GM23338 (cell line): ENCODE results near the gene ZXDC.

Experiments used
- CTCF ChIP-seq, 2 experiments: fragments of 200-600 bp in 1 of 2; sonication (generic) in 1 of 2; conservative IDR thresholded peaks; 2 replicates each; pipeline versions ENCODE4 v1.5.1 to v1.6.1; 2016 to 2017; ENCODE audit warnings: antibody characterized with exemption in 2 of 2, low read depth in 2 of 2, mild to moderate bottlenecking in 2 of 2, moderate library complexity in 1 of 2
- ETS1 ChIP-seq: IDR thresholded peaks from 2 replicates; pipeline ENCODE4 v1.6.1; 2016; ENCODE audit warnings: antibody characterized with exemption
- EZH2phosphoT487 ChIP-seq: fragments of 200-600 bp; sonication (generic); IDR thresholded peaks from one replicate; pipeline ENCODE4 v1.8.1; 2018; ENCODE audit warnings: antibody characterized with exemption; ENCODE audit not compliant: unreplicated experiment
- POLR2AphosphoS5 ChIP-seq: IDR thresholded peaks from 2 replicates; pipeline ENCODE4 v1.6.1; 2016; ENCODE audit warnings: antibody characterized with exemption, low read depth
- REST ChIP-seq: IDR thresholded peaks from one replicate; pipeline ENCODE4 v1.6.1; 2018; ENCODE audit warnings: antibody characterized with exemption; ENCODE audit not compliant: unreplicated experiment
- ZNF114 ChIP-seq: fragments of 250-450 bp; sonication (Bioruptor Pico); IDR thresholded peaks from 2 replicates; pipeline ENCODE4 v1.5.0; 2020; ENCODE audit warnings: mild to moderate bottlenecking, moderate library complexity

GRCh38 chr3:126399351-126399735, 76.3 kb downstream of the ZXDC start:
- no peak for TF ChIP-seq ETS1
- TF ChIP-seq POLR2AphosphoS5 = no peak
- TF ChIP-seq REST = no peak
- no peak for TF ChIP-seq CTCF (conservative IDR thresholded peaks at IDR 0.05; ENCODE audit: low read depth in 2 of 2)
- no peak for TF ChIP-seq ZNF114 (CRISPR knock-in tag)
- no peak for TF ChIP-seq EZH2phosphoT487
